GM21360 (cell line): ENCODE results near the gene PKN2.
"Not testable (repeated sequence)": the region's sequence is repeated elsewhere in the genome, so short reads cannot be mapped to it uniquely, and the experiment has no call there.

Experiments
- ATAC-seq: cut with Tn5 transposase; IDR thresholded peaks from one replicate; pipeline ENCODE4 v1.9.1; 2021; ENCODE audit warnings: mild to moderate bottlenecking, moderate library complexity; ENCODE audit not compliant: unreplicated experiment

PKN2 gene

GRCh38 chr1:88876573-88877365 is 192.7 kb downstream of the PKN2 start:
- ATAC-seq, result no peak

GRCh38 chr1:88877382-88877825 is 193.3 kb downstream of the PKN2 start:
- ATAC-seq, result no peak

GRCh38 chr1:88877911-88878310 is 193.8 kb downstream of the PKN2 start:
- ATAC-seq, result no peak

DNA sequence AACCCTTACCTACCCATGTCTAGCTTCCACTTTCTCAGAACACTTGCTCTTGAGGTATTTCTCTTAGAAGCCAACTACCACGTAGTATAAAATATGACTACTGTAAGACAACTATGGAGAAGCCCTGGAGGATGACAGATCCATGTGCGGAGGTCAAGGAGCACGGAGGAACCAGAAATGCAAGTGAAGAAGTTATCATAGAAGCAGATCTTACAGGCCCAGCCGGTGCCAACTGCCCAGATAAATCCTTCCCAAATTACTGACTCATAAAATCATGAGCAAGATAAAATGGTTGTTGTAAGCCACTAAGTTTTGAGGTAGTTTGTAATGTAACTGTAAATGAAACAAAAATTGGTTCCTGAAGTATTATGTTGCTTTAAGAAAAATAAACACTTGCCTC is 194.7 kb downstream of the PKN2 start:
- no peak for ATAC-seq

GRCh38 chr1:88880717-88881116 is 196.6 kb downstream of the PKN2 start:
- not testable (repeated sequence) for ATAC-seq

GRCh38 chr1:88883156-88883555 is 199.1 kb downstream of the PKN2 start:
- no peak for ATAC-seq
